Natural killer cell treated with Interleukin-12 subunit alpha and Interleukin-12 subunit beta and Interleukin-15 and Interleukin-18, amount 100 ng/mL, for 72 hours (primary cell): Measurements from ENCODE around the gene UBAC2. TPM values are rescaled to one million over a fixed set of nuclear protein-coding genes. Genes with fewer than 3 reads are reported as not detected.

Experiments
- ATAC-seq, 2 donors: fragments of 150-1000 bp; cut with Tn5 transposase in 1 of 2; sonication (Bioruptor Pico), chemical (Tn5 transposase) in 1 of 2; 2 replicates each; pipeline ENCODE4 v1.10.0; 2021
- DNase-seq: peaks from one replicate; pipeline ENCODE4 v3.0.0; 2022; ENCODE audit warnings: low spot score
- H3K27ac Mint-ChIP-seq, 2 donors: 1 replicate in 1 of 2; 2 replicates in 1 of 2; pipeline ENCODE4 v1.8.0; 2022; ENCODE audit warnings: mixed read lengths in 2 of 2, mild to moderate bottlenecking in 1 of 2, moderate library complexity in 1 of 2
- H3K27me3 Mint-ChIP-seq, 2 donors: 1 replicate in 1 of 2; 2 replicates in 1 of 2; pipeline ENCODE4 v1.8.0; 2022; ENCODE audit warnings: mixed read lengths in 2 of 2
- H3K36me3 Mint-ChIP-seq: one replicate; pipeline ENCODE4 v1.8.0; 2022; ENCODE audit warnings: mixed read lengths
- H3K4me1 Mint-ChIP-seq, 2 donors: 1 replicate in 1 of 2; 2 replicates in 1 of 2; pipeline ENCODE4 v1.8.0; 2022; ENCODE audit warnings: low read depth in 2 of 2, mixed read lengths in 2 of 2, mild to moderate bottlenecking in 1 of 2
- H3K4me3 Mint-ChIP-seq: one replicate; pipeline ENCODE4 v1.8.0; 2022; ENCODE audit warnings: mixed read lengths
- H3K9me3 Mint-ChIP-seq: 2 replicates; pipeline ENCODE4 v1.8.0; 2022; ENCODE audit warnings: mixed read lengths
- total RNA-seq, 2 donors: library from RNA; stranded (reverse); gene quantifications; one replicate each; pipeline ENCODE4 v1.2.3, GENCODE V29; 2022

UBAC2 gene
- total RNA-seq, 2 donors from 2014 or later = 55.9 to 58.0 TPM

- no peak overlapping the region for H3K27ac Mint-ChIP-seq
- no peak overlapping the region for H3K4me3 Mint-ChIP-seq
Observed at GRCh38 chr13:99316224-99316623, 115.6 kb downstream of the UBAC2 start.

GRCh38 chr13:99316657-99317256 is 116.1 kb downstream of the UBAC2 start:
- ATAC-seq = no peak
- Mint-ChIP-seq H3K4me1 (peaks cover 46 to 51% of the 10 kb centered on the region in 2 donors), H3K4me3 (no peak overlapping the region), H3K27me3 (no peaks in the 10 kb centered on the region), H3K36me3 (peaks cover 17% of the 10 kb centered on the region), H3K27ac (peak overlapping the region; percentile 18 to 47), H3K9me3 (no peaks in the 10 kb centered on the region)
- DNase-seq = no peak

More at GRCh38 chr13:99316224-99316623, 115.6 kb downstream of the UBAC2 start:
- no peak for ATAC-seq
- H3K9me3 Mint-ChIP-seq = no peaks in the 10 kb centered on the region
- peaks cover 17% of the 10 kb centered on the region for H3K36me3 Mint-ChIP-seq
- no peak for DNase-seq
- H3K27me3 Mint-ChIP-seq = no peaks in the 10 kb centered on the region
- H3K4me1 Mint-ChIP-seq = peaks cover 44 to 49% of the 10 kb centered on the region in 2 donors

GRCh38 chr13:99320693-99321481 is 120.2 kb downstream of the UBAC2 start:
- Mint-ChIP-seq H3K9me3 (no peaks in the 10 kb centered on the region), H3K27ac (peak overlapping the region; percentile 84 to 92), H3K27me3 (no peaks in the 10 kb centered on the region), H3K4me1 (peaks cover 54 to 58% of the 10 kb centered on the region in 2 donors), H3K4me3 (peak overlapping the region; percentile 67), H3K36me3 (peaks cover 22% of the 10 kb centered on the region)
- no peak for DNase-seq
- no peak for ATAC-seq

- ATAC-seq = no peak
Observed at GRCh38 chr13:99321709-99322108, 121.1 kb downstream of the UBAC2 start.

GRCh38 chr13:99322297-99323103 is 121.8 kb downstream of the UBAC2 start:
- peaks cover 50 to 57% of the 10 kb centered on the region in 2 donors for H3K4me1 Mint-ChIP-seq
- no peaks in the 10 kb centered on the region for H3K27me3 Mint-ChIP-seq

More at GRCh38 chr13:99321709-99322108, 121.1 kb downstream of the UBAC2 start:
- H3K9me3 Mint-ChIP-seq = no peaks in the 10 kb centered on the region
- peaks cover 55 to 57% of the 10 kb centered on the region in 2 donors for H3K4me1 Mint-ChIP-seq
- H3K4me3 Mint-ChIP-seq = peak overlapping the region; percentile 67
- no peaks in the 10 kb centered on the region for H3K27me3 Mint-ChIP-seq
- DNase-seq = no peak
- peaks cover 22% of the 10 kb centered on the region for H3K36me3 Mint-ChIP-seq
- peak overlapping the region; percentile 84 to 92 for H3K27ac Mint-ChIP-seq

GRCh38 chr13:99323488-99323887 is 122.8 kb downstream of the UBAC2 start:
- Mint-ChIP-seq H3K9me3 (no peaks in the 10 kb centered on the region), H3K4me1 (peaks cover 50 to 57% of the 10 kb centered on the region in 2 donors), H3K27ac (peak overlapping the region; percentile 84 to 92), H3K36me3 (peaks cover 22% of the 10 kb centered on the region), H3K4me3 (peak overlapping the region; percentile 67), H3K27me3 (no peaks in the 10 kb centered on the region)
- no peak for DNase-seq
- no peak for ATAC-seq

More at GRCh38 chr13:99322297-99323103, 121.8 kb downstream of the UBAC2 start:
- peak; percentile 89 to 91 for ATAC-seq
- Mint-ChIP-seq H3K4me3 (peak overlapping the region; percentile 67), H3K27ac (peak overlapping the region; percentile 84 to 92), H3K36me3 (peaks cover 22% of the 10 kb centered on the region), H3K9me3 (no peaks in the 10 kb centered on the region)
- DNase-seq = no peak

- ATAC-seq = no peak
- Mint-ChIP-seq H3K36me3 (peaks cover 14% of the 10 kb centered on the region), H3K4me3 (peak overlapping the region; percentile 61), H3K27ac (peak overlapping the region; percentile 84 to 92), H3K27me3 (no peaks in the 10 kb centered on the region), H3K4me1 (peaks cover 46 to 51% of the 10 kb centered on the region in 2 donors), H3K9me3 (no peaks in the 10 kb centered on the region)
- no peak for DNase-seq
Observed at GRCh38 chr13:99326012-99326411, 125.4 kb downstream of the UBAC2 start.

GRCh38 chr13:99327126-99327525 is 126.5 kb downstream of the UBAC2 start:
- Mint-ChIP-seq H3K4me3 (peak overlapping the region; percentile 28), H3K36me3 (peaks cover 17% of the 10 kb centered on the region), H3K9me3 (no peaks in the 10 kb centered on the region), H3K27ac (peak overlapping the region in 1 of 2 donors; percentile 52), H3K4me1 (peaks cover 48 to 51% of the 10 kb centered on the region in 2 donors), H3K27me3 (no peaks in the 10 kb centered on the region)
- DNase-seq (no peak), ATAC-seq (no peak)

- Mint-ChIP-seq H3K36me3 (peaks cover 17% of the 10 kb centered on the region), H3K27ac (no peak overlapping the region), H3K4me1 (peaks cover 45 to 51% of the 10 kb centered on the region in 2 donors), H3K27me3 (no peaks in the 10 kb centered on the region), H3K4me3 (no peak overlapping the region), H3K9me3 (no peaks in the 10 kb centered on the region)
- DNase-seq = no peak
- no peak for ATAC-seq
Observed at GRCh38 chr13:99327761-99328160, 127.1 kb downstream of the UBAC2 start.

GRCh38 chr13:99329477-99329876 is 128.8 kb downstream of the UBAC2 start:
- ATAC-seq (no peak), DNase-seq (no peak)
- H3K27ac Mint-ChIP-seq = no peak overlapping the region
- no peak overlapping the region for H3K4me3 Mint-ChIP-seq
- peaks cover 35 to 36% of the 10 kb centered on the region in 2 donors for H3K4me1 Mint-ChIP-seq
- H3K9me3 Mint-ChIP-seq = no peaks in the 10 kb centered on the region
- H3K36me3 Mint-ChIP-seq = peaks cover 12% of the 10 kb centered on the region
- H3K27me3 Mint-ChIP-seq = no peaks in the 10 kb centered on the region

- ATAC-seq (no peak), DNase-seq (no peak)
- H3K27me3 Mint-ChIP-seq = no peaks in the 10 kb centered on the region
- H3K4me3 Mint-ChIP-seq = no peak overlapping the region
- no peak overlapping the region for H3K27ac Mint-ChIP-seq
- H3K36me3 Mint-ChIP-seq = peaks cover 5% of the 10 kb centered on the region
- peaks cover 23 to 27% of the 10 kb centered on the region in 2 donors for H3K4me1 Mint-ChIP-seq
- H3K9me3 Mint-ChIP-seq = no peaks in the 10 kb centered on the region
Observed at GRCh38 chr13:99330942-99331341, 130.3 kb downstream of the UBAC2 start.

- Mint-ChIP-seq H3K27me3 (no peaks in the 10 kb centered on the region), H3K36me3 (peaks cover 5% of the 10 kb centered on the region), H3K4me3 (no peak overlapping the region), H3K4me1 (peaks cover 20 to 25% of the 10 kb centered on the region in 2 donors), H3K27ac (no peak overlapping the region), H3K9me3 (no peaks in the 10 kb centered on the region)
- DNase-seq = no peak
- ATAC-seq = peak; percentile 63 to 86
Observed at GRCh38 chr13:99331881-99332293, 131.2 kb downstream of the UBAC2 start.

GRCh38 chr13:99332456-99332855 is 131.8 kb downstream of the UBAC2 start:
- no peaks in the 10 kb centered on the region for H3K9me3 Mint-ChIP-seq
- no peaks in the 10 kb centered on the region for H3K27me3 Mint-ChIP-seq
- H3K4me3 Mint-ChIP-seq = no peak overlapping the region
- no peak overlapping the region for H3K27ac Mint-ChIP-seq
- DNase-seq = no peak
- ATAC-seq = no peak
- peaks cover 20 to 25% of the 10 kb centered on the region in 2 donors for H3K4me1 Mint-ChIP-seq
- H3K36me3 Mint-ChIP-seq = peaks cover 5% of the 10 kb centered on the region
